ENCODE results near the gene ANTXRL. TPM values are rescaled to one million over a fixed set of nuclear protein-coding genes. Genes with fewer than 3 reads are reported as not detected.
"Not testable (repeated sequence)": the region's sequence is repeated elsewhere in the genome, so short reads cannot be mapped to it uniquely, and the experiment has no call there.

Gene ANTXRL
- total RNA-seq, 1 donor = not detected

GRCh38 chr10:46247181-46247475 is 39.7 kb upstream of the ANTXRL start:
- no peak for DNase-seq (ENCODE audit: low read depth)
- TF ChIP-seq, protein P1, sequence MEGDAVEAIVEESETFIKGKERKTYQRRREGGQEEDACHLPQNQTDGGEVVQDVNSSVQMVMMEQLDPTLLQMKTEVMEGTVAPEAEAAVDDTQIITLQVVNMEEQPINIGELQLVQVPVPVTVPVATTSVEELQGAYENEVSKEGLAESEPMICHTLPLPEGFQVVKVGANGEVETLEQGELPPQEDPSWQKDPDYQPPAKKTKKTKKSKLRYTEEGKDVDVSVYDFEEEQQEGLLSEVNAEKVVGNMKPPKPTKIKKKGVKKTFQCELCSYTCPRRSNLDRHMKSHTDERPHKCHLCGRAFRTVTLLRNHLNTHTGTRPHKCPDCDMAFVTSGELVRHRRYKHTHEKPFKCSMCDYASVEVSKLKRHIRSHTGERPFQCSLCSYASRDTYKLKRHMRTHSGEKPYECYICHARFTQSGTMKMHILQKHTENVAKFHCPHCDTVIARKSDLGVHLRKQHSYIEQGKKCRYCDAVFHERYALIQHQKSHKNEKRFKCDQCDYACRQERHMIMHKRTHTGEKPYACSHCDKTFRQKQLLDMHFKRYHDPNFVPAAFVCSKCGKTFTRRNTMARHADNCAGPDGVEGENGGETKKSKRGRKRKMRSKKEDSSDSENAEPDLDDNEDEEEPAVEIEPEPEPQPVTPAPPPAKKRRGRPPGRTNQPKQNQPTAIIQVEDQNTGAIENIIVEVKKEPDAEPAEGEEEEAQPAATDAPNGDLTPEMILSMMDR (IDR thresholded peaks at IDR 0.05; ENCODE audit: insufficient read depth, low read length) = no peak
- no peak overlapping the region for H3K4me3 ChIP-seq (ENCODE audit: low read depth, low read length)

DNA sequence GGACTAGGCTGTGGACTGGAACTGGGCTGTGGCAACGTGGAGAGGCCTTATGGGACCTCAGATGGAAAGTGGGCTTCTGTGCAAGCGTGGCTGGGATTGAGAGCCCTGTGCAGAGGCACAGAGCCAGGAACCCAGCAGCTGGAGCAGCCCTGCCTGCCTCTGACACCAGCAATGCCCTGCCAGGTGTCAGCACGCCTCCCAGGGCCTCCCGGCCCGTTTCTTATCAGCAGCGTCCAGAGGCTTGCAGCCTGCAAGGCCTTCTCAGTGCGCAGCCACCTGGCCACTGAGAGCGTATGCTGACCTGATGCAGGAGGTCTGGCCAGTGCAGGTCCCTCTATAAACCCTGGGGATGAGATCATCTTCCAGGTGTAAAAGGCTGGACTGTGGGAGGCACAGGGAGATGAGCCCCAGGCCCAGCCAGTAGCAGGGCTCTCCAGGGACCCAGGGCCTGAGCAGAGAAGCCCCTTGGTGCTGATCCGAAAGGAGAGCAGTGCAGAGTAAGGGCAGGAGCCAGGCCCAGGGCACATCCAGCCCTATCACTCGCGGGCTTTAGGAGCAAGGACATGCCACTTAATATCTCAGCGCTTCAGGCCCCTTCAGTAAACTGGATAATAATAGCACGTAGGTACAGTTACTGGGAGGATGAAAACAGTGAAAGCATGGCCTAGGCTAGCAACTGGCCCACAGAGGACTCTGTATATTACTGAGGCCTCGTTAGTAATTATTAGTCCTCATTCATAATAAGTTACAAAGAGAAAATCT is 38.8 kb upstream of the ANTXRL start:
- no peak overlapping the region for H3K4me3 ChIP-seq (ENCODE audit: low read depth, low read length)
- TF ChIP-seq, protein P1 (IDR thresholded peaks at IDR 0.05; ENCODE audit: insufficient read depth, low read length) = no peak
- DNase-seq (ENCODE audit: low read depth) = no peak

GRCh38 chr10:46248651-46249146 is 38.1 kb upstream of the ANTXRL start:
- DNase-seq (ENCODE audit: low read depth) = no peak
- H3K4me3 ChIP-seq (ENCODE audit: low read depth, low read length) = no peak overlapping the region
- TF ChIP-seq, protein P1 (IDR thresholded peaks at IDR 0.05; ENCODE audit: insufficient read depth, low read length) = no peak

GRCh38 chr10:46249617-46250344 is 37.0 kb upstream of the ANTXRL start:
- not testable (repeated sequence) for H3K4me3 ChIP-seq (ENCODE audit: low read depth, low read length); DNase-seq (ENCODE audit: low read depth)

GRCh38 chr10:46250481-46250880 is 36.3 kb upstream of the ANTXRL start:
- TF ChIP-seq, protein P1 (IDR thresholded peaks at IDR 0.05; ENCODE audit: insufficient read depth, low read length) = no peak
- H3K4me3 ChIP-seq (ENCODE audit: low read depth, low read length) = no peak overlapping the region
- no peak for DNase-seq (ENCODE audit: low read depth)

GRCh38 chr10:46250898-46251856 is 35.6 kb upstream of the ANTXRL start:
- no peak overlapping the region for H3K4me3 ChIP-seq (ENCODE audit: low read depth, low read length)
- DNase-seq (ENCODE audit: low read depth) = no peak
- TF ChIP-seq, protein P1 (IDR thresholded peaks at IDR 0.05; ENCODE audit: insufficient read depth, low read length) = no peak
